T-helper 1 cell (primary cell): ENCODE results near the gene AKT2.
"Not testable (repeated sequence)": the region's sequence is repeated elsewhere in the genome, so short reads cannot be mapped to it uniquely, and the experiment has no call there.

Experiments
- DNase-seq, 5 donors: peaks; one replicate each; pipeline ENCODE4 v3.0.0-alpha.2; 2012 to 2020
- total RNA-seq, 4 donors: gene quantifications; one replicate each; lab custom pipeline; 2026; lab: John Stamatoyannopoulos, UW

AKT2 gene
- 122 to 147 (median 138) reads per million in 4 donors for total RNA-seq

- DNase-seq, result peak in 4 of 5 donors; percentile 41 to 58 (median 47)
Observed at GRCh38 chr19:40284501-40285352, at the start of gene AKT2. TSS of gene AKT2 (minus strand) at chr19:40285345. CDS start at chr19:40265267, 20,078 bp downstream.

DNA sequence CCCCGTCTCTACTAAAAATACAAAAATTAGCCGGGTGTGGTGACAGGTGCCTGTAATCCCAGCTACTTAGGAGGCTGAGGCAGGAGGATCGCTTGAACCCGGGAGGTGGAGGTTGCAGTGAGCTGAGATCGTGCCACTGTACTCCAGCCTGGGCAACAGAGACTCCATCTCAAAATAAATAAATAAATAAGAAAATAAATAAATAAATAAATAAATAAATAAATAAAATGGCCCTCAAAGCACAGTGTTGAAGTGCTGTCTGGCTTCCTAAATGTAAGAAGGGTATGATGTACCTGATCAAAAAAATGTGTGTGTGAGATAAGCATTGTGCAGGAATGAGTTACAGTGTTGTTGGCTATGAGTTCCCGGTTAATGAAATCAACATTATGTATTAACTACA is 47.9 kb upstream of the AKT2 start:
- DNase-seq, result not testable (repeated sequence)

DNA sequence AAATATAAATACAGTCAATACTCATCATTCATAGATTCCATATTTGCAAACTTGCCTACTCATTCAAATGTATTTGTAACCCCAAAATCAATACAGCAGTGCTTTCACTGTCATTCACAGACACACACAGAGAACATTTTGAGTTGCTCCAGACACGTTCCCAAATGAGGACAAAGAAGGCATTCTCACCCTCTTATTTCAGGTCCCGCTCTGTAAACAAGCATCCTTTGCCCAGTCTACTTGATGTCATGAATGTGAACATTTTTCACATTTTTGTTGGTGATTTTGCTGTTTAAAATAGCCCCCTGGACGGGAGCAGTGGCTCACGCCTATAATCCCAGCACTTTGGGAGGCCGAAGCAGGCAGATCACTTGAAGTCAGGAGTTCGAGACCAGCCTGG is 47.5 kb upstream of the AKT2 start:
- no peak for DNase-seq

GRCh38 chr19:40331052-40331451 is 45.9 kb upstream of the AKT2 start:
- DNase-seq, result no peak

- DNase-seq, result no peak
Observed at GRCh38 chr19:40326201-40326600, 41.1 kb upstream of the AKT2 start.

DNA sequence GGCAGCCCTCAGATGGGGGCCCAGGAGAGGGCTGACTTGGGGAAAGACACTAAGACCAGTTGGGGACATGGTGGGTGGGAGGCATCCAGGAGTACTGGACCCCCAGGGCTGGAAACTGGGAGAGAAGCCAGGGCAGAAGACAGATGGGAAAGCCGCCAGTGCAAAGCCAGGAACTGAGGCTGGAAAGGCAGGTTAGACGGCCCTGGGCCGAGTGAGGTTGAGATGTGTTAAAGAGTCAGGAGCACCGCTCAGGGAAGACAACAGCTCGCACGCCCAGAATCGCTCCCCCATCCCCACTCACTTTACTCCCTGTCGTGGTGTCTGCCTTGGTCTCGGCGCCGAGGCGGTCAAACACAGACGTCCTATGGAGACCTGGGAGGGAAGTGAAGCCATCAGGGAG is 38.6 kb upstream of the AKT2 start:
- DNase-seq, result no peak

DNA sequence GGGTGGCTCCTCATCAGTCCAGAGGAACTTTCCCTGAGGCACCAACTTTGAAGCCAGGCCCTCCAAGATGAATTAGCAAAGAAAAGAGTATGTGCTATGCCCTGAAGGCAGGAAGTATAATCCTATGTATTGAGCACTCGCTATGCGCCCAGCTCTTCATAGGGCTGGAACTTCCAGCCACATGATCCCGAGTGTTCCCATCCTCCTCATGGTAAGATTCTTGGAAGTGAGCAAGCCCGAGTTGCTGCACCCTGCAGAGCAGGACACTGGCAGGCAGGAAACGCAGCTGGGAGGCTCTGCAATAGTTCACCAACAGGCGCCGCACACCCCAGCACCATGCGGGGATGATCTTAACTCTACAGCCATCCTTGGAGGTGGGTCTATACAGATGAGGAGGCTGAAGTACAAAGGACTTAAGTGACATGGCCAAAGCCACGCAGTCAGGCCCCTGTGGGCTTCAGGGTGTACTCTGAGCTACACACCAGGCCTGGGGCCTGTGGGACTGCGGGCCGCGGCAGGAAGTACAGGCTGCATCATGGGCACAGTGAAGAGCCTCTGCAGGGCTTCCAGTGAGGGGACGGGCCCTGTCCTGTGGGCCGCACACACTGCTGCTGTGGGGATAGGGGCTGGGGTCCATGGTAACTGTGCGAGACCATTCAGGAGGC is 37.9 kb upstream of the AKT2 start:
- no peak for DNase-seq

GRCh38 chr19:40322271-40322610 is 37.1 kb upstream of the AKT2 start:
- DNase-seq, result no peak

DNA sequence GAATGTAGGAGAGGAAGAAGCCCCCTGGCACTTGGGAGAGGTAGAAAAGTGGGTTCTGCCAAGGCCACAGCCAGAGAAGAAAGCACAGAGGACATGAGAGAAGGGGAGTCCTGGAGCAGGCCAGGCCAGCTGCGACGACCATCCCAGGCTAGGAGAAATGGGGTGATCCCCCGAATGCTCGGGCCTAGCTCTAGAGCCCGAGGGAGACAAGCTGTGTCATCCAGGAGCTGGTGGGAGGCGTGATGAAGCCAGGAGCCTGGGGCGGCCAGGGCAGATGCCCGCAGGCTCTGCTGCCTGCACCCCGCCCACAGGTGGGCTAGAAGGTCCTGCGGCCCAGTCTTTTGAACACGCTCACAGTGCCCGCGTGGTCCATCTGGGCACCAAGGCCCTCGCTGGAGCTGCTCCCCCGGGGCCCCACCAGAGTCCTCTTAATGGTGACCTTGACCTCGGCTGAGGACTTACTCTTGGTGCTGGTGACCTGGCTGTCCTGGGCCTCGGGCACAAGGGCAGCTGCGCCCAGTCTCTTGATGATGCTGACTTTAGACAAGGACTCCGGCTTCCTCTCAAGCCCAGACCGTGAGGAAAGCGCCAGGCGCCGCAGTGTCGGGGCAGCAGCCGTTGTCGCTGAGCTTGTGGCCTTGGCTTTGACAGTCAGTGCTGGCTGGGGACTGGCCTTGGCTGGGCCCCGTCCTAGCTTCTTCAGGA is 36.6 kb upstream of the AKT2 start:
- no peak for DNase-seq

GRCh38 chr19:40321076-40321475 is 35.9 kb upstream of the AKT2 start:
- no peak for DNase-seq

- DNase-seq, result no peak
Observed at GRCh38 chr19:40320558-40320935, 35.4 kb upstream of the AKT2 start.

- DNase-seq, result no peak
Observed at GRCh38 chr19:40317338-40317737, 32.2 kb upstream of the AKT2 start.

GRCh38 chr19:40315812-40316470 is 30.8 kb upstream of the AKT2 start:
- DNase-seq, result no peak

DNA sequence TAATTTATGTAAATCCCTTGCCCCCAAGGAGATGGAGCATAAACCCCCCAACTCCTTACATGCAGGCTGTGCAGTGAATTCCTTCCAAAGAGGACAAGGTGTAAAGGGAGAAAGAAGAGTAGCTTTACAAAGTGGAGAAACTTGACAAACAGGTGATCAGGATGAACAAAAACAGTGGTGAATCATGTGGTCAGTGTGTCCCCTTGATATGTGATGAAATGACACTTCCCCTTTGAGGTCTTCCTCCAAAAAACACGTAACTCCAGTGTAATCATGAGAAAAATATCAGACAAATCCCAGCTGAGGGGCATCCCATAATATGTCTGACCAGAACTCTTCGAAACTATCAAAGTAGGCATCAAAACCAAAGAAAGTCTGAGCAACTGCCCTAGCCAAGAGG is 29.5 kb upstream of the AKT2 start:
- no peak for DNase-seq

- DNase-seq, result no peak
Observed at GRCh38 chr19:40313229-40313983, 28.3 kb upstream of the AKT2 start.

DNA sequence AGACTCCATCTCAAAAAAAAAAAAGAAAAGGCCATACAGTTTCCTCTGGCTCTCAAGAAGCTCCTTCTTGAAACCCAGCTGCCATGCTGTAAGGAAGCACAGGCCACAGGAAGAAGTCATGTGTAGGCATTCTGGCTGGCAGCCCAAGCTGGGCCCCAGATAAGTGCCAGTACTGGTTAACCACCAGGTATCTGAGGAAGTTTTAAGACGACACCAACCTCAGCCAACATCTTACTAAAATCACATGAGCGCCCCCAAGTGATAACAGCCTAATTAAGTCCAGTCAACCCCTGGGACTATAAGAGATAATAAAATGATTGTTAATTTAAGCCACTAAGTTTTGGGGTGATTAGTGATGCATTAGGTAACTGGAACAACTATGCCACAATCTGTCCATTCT is 27.4 kb upstream of the AKT2 start:
- DNase-seq, result no peak

GRCh38 chr19:40309666-40310065 is 24.5 kb upstream of the AKT2 start:
- no peak for DNase-seq

DNA sequence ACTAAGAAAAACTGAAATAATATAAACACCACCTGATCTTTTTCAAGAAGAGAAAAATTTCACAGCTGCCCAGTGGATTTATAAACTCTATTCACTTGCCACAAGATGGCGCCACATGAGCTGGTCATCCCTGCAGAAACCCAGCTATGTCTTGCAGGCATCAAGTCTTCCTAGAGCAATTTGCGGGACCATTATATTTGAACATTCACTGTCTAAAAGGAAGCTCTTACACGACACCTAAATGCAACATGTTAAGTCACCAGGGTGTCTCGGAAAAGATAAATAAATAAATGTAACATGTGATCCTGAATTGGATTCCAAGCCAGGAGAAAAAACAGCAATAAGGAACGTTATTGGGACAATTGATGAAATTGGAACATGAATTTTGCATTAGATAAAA is 20.3 kb upstream of the AKT2 start:
- peak; percentile 30 to 73 (median 55) for DNase-seq

DNA sequence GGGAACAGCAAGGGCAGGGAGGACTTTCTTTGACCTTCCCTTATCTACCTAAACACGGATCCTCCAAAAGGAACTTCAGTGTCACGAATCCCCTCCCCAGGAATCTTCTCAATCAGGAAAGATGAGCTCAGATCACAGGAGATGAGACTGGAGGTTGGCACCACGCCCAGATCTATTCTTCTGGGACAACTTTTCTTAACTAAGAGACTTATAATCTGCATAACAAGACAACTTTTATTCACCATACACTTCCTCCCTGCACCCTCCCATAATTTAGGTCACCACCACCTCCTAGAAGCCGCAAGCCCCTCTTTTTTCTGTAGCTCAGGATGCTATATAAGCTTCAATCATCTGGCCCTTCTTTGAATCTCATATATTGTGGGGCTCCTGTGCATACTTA is 19.2 kb upstream of the AKT2 start:
- DNase-seq, result no peak

DNA sequence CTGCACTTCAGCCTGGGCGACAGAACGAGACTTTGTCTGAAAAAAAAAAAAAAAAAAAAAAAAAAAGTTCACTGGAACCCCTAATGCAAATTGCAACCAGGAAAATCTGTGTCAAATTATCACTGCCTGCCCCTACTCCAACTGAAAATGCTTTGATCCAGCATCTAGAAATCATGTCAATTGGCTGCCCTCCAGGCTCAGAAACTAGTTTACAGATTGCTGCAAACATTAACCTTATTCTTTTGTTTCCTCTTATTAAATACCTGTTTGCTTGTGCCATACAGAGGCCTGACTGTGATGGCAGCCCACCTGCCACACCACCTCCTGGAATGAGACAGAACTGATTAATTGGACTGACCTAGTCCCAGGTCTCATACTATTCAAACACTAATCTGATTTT is 18.6 kb upstream of the AKT2 start:
- no peak for DNase-seq

DNA sequence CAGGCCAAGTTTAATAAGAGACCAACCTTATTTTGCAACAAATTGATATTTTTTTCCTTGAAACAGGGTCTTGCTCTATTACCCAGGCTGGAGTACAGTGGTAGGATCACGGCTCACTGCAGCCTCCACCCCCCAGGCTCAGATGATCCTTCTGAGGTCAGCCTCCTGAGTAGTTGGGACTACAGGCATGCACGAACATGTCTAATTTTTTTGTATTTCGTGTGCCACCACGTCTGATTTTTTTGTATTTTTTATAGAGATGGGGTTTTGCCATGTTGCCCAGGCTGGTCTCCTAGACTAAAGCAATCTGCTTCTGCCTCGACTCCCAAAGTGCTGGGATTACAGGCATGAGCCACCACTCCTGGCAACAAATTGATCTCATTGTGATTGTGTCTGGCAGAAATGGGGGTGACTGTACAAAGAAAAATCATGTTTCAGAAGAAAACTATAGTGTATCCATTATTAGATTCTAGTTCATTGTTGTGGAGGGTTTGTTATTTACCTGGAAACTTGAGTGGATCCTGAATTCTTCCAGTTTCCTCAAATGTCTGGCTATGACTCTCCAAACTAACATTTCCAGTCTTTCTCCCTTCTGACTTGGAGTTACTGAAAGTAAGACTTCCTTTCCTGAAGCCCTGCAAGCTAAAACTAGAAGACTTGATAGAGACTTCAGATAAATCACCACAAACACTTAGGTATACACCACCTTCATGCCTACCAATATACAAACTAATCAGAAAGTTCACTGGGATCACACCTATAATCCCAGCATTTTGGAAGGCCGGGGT is 17.3 kb upstream of the AKT2 start:
- DNase-seq, result no peak

GRCh38 chr19:40300668-40301067 is 15.5 kb upstream of the AKT2 start:
- DNase-seq, result no peak
